MM.1S (cell line): ENCODE results near the gene CCDC87.

Experiments used
- CTCF ChIP-seq: fragments of 300-600 bp; sonication (generic); IDR thresholded peaks from 2 replicates; pipeline ENCODE4 v1.5.1; 2016; ENCODE audit warnings: antibody characterized with exemption, low read length, mixed read lengths
- EZH2 ChIP-seq: fragments of 300-600 bp; sonication (generic); optimal IDR thresholded peaks from 2 replicates; pipeline ENCODE3; 2017; ENCODE audit warnings: low read depth, mild to moderate bottlenecking, antibody characterized with exemption, low read length, mixed read lengths
- EZH2phosphoT487 ChIP-seq: fragments of 300-600 bp; sonication (generic); IDR thresholded peaks from 2 replicates; pipeline ENCODE4 v1.6.1; 2018; ENCODE audit warnings: antibody characterized with exemption, low read length

DNA sequence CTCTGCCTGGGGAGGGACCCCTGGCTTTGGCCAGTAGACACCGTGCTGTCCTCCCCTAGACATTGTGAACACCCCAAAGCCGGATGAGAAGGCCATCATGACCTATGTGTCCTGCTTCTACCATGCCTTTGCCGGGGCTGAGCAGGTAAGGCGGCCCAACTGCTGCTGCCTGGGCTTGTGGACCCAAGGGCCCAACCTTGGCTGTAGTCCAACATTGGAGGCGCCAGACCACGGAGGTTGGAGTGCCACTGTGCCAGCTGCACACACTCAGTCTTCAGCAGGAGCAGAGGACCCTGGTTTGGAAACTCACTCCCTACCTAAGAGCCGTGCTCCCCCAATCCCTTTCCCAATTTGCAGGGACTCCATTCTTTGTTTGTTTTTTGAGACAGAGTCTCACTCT, 36.8 kb downstream of the CCDC87 start:
- no peak for TF ChIP-seq CTCF
- no peak for TF ChIP-seq EZH2
- TF ChIP-seq EZH2phosphoT487 = no peak
